Measurements from ENCODE around the gene CCNK.

CCNK gene

GRCh38 chr14:99538733-99539132 is 57.5 kb downstream of the CCNK start:
- no peak for FAIRE-seq

- FAIRE-seq, result no peak
Measured at GRCh38 chr14:99539491-99539890, 58.3 kb downstream of the CCNK start.

GRCh38 chr14:99540196-99541032 is 59.2 kb downstream of the CCNK start:
- FAIRE-seq, result no peak

GRCh38 chr14:99541211-99541610 is 60.0 kb downstream of the CCNK start:
- no peak for FAIRE-seq

GRCh38 chr14:99541677-99542470 is 60.7 kb downstream of the CCNK start:
- FAIRE-seq, result no peak

GRCh38 chr14:99542566-99542965 is 61.4 kb downstream of the CCNK start:
- FAIRE-seq, result no peak

- no peak for FAIRE-seq
Measured at GRCh38 chr14:99543370-99543769, 62.2 kb downstream of the CCNK start.

- no peak for FAIRE-seq
Measured at GRCh38 chr14:99543985-99544384, 62.8 kb downstream of the CCNK start.

GRCh38 chr14:99544991-99545390 is 63.8 kb downstream of the CCNK start:
- no peak for FAIRE-seq

GRCh38 chr14:99545586-99545985 is 64.4 kb downstream of the CCNK start:
- FAIRE-seq, result no peak

- no peak for FAIRE-seq
Measured at GRCh38 chr14:99546234-99546879, 65.1 kb downstream of the CCNK start.

- FAIRE-seq, result no peak
Measured at GRCh38 chr14:99548255-99548654, 67.0 kb downstream of the CCNK start.

- FAIRE-seq, result no peak
Measured at GRCh38 chr14:99548871-99549515, 67.8 kb downstream of the CCNK start.

GRCh38 chr14:99549684-99550083 is 68.5 kb downstream of the CCNK start:
- FAIRE-seq, result no peak

- no peak for FAIRE-seq
Measured at GRCh38 chr14:99550387-99550992, 69.3 kb downstream of the CCNK start.

- no peak for FAIRE-seq
Measured at GRCh38 chr14:99551034-99551922, 70.1 kb downstream of the CCNK start.

- no peak for FAIRE-seq
Measured at GRCh38 chr14:99552021-99552553, 70.9 kb downstream of the CCNK start.

- no peak for FAIRE-seq
Measured at GRCh38 chr14:99552572-99553216, 71.5 kb downstream of the CCNK start.

- no peak for FAIRE-seq
Measured at GRCh38 chr14:99554184-99554583, 73.0 kb downstream of the CCNK start.

GRCh38 chr14:99554757-99555531 is 73.7 kb downstream of the CCNK start:
- no peak for FAIRE-seq

All from islet of Langerhans (tissue), 1 donor.